Ovary (tissue), 9 donors: ENCODE data around the gene ADAMTS6. TPM values are rescaled to one million over a fixed set of nuclear protein-coding genes. Genes with fewer than 3 reads are reported as not detected.
"Not testable (repeated sequence)": the region's sequence is repeated elsewhere in the genome, so short reads cannot be mapped to it uniquely, and the experiment has no call there.

Source experiments
- DNase-seq, 5 donors: peaks; one replicate each; pipeline ENCODE4 v3.0.0-alpha.2; 2019 to 2020
- H3K27ac ChIP-seq, 2 donors: fragments of 200-600 bp; one replicate each; pipeline versions ENCODE4 v1.5.1 to v1.8.0; 2019 to 2022
- H3K27me3 ChIP-seq: fragments of 200-600 bp; one replicate; pipeline ENCODE4 v1.8.0; 2022
- H3K36me3 ChIP-seq: fragments of 200-600 bp; sonication (generic); one replicate; pipeline ENCODE4 v1.5.1; 2019
- H3K4me1 ChIP-seq: one replicate; pipeline ENCODE4 v1.8.1; 2013; ENCODE audit warnings: mild to moderate bottlenecking, moderate library complexity; ENCODE audit not compliant: insufficient read depth
- H3K4me3 ChIP-seq: fragments of 200-600 bp; sonication (generic); one replicate; pipeline ENCODE4 v1.5.1; 2017
- H3K9me3 ChIP-seq, 2 donors: fragments of 200-600 bp in 1 of 2; sonication (generic) in 1 of 2; one replicate each; pipeline versions ENCODE4 v1.5.1 to v1.8.1; 2013 to 2019; ENCODE audit warnings: mild to moderate bottlenecking in 1 of 2, moderate library complexity in 1 of 2
- CTCF ChIP-seq, 3 donors: fragments of 450-650 bp in 2 of 3; fragments of 200-600 bp in 1 of 3; IDR thresholded peaks; one replicate each; pipeline versions ENCODE4 v1.5.1 to v1.8.0; 2016 to 2022; ENCODE audit warnings: antibody characterized with exemption in 3 of 3, mild to moderate bottlenecking in 1 of 3
- EP300 ChIP-seq: sonication (generic); formaldehyde crosslinking; IDR thresholded peaks from one replicate; pipeline ENCODE4 v1.6.1; 2017; ENCODE audit warnings: antibody characterized with exemption
- POLR2A ChIP-seq: fragments of 450-650 bp; IDR thresholded peaks from one replicate; pipeline ENCODE4 v1.6.1; 2017; ENCODE audit warnings: antibody characterized with exemption, mild to moderate bottlenecking, moderate library complexity
- WGBS, 3 donors: extraction: QIAGEN DNeasy Blood & Tissue Kit in 1 of 3; methylation state at CpG; one replicate each; pipeline versions ENCODE4 v1.1.5 to v1.1.7; 2013 to 2017; 5-methylcytosine and 5-hydroxymethylcytosine counted together
- intact Hi-C, 4 donors: fragments of 100-400 bp; cut with DNase I; formaldehyde crosslinking; loops; one replicate each; pipeline versions ENCODE4 v1.11.0 to v1.15.1; 2022 to 2023
- polyA plus RNA-seq, 2 donors: library from polyadenylated mRNA; stranded (reverse); fragments of 200-250 nt in 1 of 2; fragments of 350-450 nt in 1 of 2; fragmentation: Illumina TruSeq in 1 of 2; extraction: RNeasy Lipid Tissue Mini Kit (QIAGEN cat#74804) in 1 of 2; gene quantifications; one replicate each; pipeline ENCODE4 v1.2.3, GENCODE V29; 2013 to 2014
- total RNA-seq, 7 donors: library from RNA; depleted of rRNA in 2 of 7; stranded (reverse); fragments of >200 nt in 2 of 7; fragmentation: NEBNext Ultra II Directional in 3 of 7; extraction: Animal tissue kit (Norgen Biotek cat#: 25700) in 3 of 7; gene quantifications; one replicate each; pipeline versions ENCODE4 v1.1.0 to v1.2.4, GENCODE V29; 2016 to 2023
- donor health status: DM: no; HTN: no; CAD: no; lungs with moderate emphysema.
- donor health status: DM: no; HTN: no; CAD: no.
- donor health status: Bipolar disorder and iron deficiency.
- donor health status: DM: yes; HTN: yes; CAD: no.
- donor health status: DM: no; HTN: no; CAD: no.
- donor health status: DM: yes; HTN: yes; CAD: no.

The ADAMTS6 gene
- total and polyA plus RNA-seq, 9 donors, result 0.96 to 7.2 (median 2.2) TPM

- Histone ChIP-seq H3K4me3 (no peak overlapping the region), H3K36me3 (no peaks in the 10 kb centered on the region), H3K9me3 (no peaks in the 10 kb centered on the region), H3K27me3 (no peaks in the 10 kb centered on the region), H3K4me1 (peaks cover 3% of the 10 kb centered on the region), H3K27ac (no peak overlapping the region)
- no peak for DNase-seq
- intact Hi-C loops, result no loop called here
- 70 to 77% (median 72%) methylated on average over 3 of the region's 3 CpGs for WGBS, 3 donors
- no peak for TF ChIP-seq CTCF (IDR thresholded peaks at IDR 0.05)
- no peak for TF ChIP-seq POLR2A
Observed at GRCh38 chr5:65390208-65390607, 91.5 kb downstream of the ADAMTS6 start.

GRCh38 chr5:65383859-65384258, 97.9 kb downstream of the ADAMTS6 start:
- Histone ChIP-seq H3K4me3 (no peak overlapping the region), H3K27ac (no peak overlapping the region), H3K4me1 (no peaks in the 10 kb centered on the region), H3K27me3 (no peaks in the 10 kb centered on the region), H3K9me3 (peaks cover 0 to 3% of the 10 kb centered on the region in 2 donors), H3K36me3 (no peaks in the 10 kb centered on the region)
- intact Hi-C loops, result no loop called here
- no peak for TF ChIP-seq EP300
- TF ChIP-seq CTCF (IDR thresholded peaks at IDR 0.05), result no peak
- no peak for DNase-seq
- WGBS, 3 donors, result 89 to 94% (median 91%) methylated on average over 7 of the region's 7 CpGs

DNA sequence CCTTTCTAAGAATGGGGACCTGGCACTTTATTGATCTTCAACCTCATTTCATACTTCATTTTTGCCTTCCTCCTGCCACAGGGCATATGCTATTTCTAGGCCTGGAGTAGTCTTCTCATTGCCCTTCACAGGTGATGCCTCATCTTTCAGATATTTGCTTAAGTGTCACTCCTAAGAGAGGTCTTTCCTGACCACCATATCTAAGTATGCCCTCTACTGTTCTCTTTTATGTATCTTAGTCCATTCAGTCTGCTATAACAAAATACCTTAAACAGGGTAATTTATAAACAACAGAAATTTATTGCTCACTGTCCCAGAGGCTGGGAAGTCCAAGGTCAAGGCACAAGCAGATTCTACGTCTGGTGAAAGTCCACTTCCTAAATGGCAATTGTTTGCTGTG, 99.1 kb downstream of the ADAMTS6 start:
- H3K36me3 ChIP-seq, result no peaks in the 10 kb centered on the region
- DNase-seq, result no peak
- no peak overlapping the region for H3K4me3 ChIP-seq
- no peak for TF ChIP-seq CTCF (IDR thresholded peaks at IDR 0.05)
- no peak for TF ChIP-seq EP300
- TF ChIP-seq POLR2A, result no peak
- H3K9me3 ChIP-seq, result peaks cover 0 to 3% of the 10 kb centered on the region in 2 donors
- WGBS, 3 donors, result 61 to 77% (median 62%) methylated on average over 1 of the region's 1 CpG
- H3K27ac ChIP-seq, result no peak overlapping the region
- no peaks in the 10 kb centered on the region for H3K27me3 ChIP-seq
- H3K4me1 ChIP-seq, result no peaks in the 10 kb centered on the region
- intact Hi-C loops, result no loop called here

DNA sequence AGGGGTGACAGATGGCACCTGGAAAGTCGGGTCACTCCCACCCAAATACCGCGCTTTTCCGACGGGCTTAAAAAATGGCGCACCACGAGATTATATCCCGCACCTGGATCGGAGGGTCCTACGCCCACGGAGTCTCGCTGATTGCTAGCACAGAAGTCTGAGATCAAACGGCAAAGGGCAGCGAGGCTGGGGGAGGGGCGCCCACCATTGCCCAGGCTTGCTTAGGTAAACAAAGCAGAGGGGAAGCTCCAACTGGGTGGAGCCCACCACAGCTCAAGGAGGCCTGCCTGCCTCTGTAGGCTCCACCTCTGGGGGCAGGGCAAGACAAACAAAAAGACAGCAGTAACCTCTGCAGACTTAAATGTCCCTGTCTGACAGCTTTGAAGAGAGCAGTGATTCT, 111.2 kb downstream of the ADAMTS6 start:
- H3K27ac ChIP-seq, H3K9me3 ChIP-seq, H3K36me3 ChIP-seq, H3K4me1 ChIP-seq, H3K27me3 ChIP-seq, intact Hi-C loops, H3K4me3 ChIP-seq, DNase-seq: not testable (repeated sequence)
- 92 to 95% (median 93%) methylated on average over 15 of the region's 15 CpGs for WGBS, 3 donors

DNA sequence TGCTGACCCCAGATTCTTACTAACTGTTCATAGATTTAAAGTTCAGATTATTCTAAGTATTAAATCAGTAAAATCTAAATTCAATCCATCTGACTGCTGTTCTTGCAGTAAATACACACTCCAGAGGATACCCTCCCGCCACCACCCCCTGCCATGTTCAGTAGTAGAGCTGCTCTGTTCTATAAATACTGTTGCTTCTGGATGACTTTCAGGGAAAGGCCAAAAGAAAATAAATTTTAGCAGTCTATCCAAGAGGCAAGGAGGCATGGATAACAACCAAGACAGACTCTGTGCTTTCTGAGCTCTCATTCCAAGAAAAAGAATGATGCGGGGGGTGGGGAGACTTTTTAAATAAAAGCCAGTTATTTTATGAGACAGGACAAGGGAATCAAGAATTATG, 115.1 kb downstream of the ADAMTS6 start:
- Histone ChIP-seq H3K4me3 (no peak overlapping the region), H3K27me3 (no peaks in the 10 kb centered on the region), H3K36me3 (no peaks in the 10 kb centered on the region), H3K27ac (no peak overlapping the region), H3K9me3 (no peaks in the 10 kb centered on the region), H3K4me1 (no peaks in the 10 kb centered on the region)
- no peak for DNase-seq
- TF ChIP-seq CTCF (IDR thresholded peaks at IDR 0.05) (no peak), POLR2A (no peak), EP300 (no peak)
- 64 to 81% (median 69%) methylated on average over 2 of the region's 2 CpGs for WGBS, 3 donors
- intact Hi-C loops, result no loop called here
